ENCODE data around the gene MEX3C. TPM values are rescaled to one million over a fixed set of nuclear protein-coding genes. Genes with fewer than 3 reads are reported as not detected.
A peak's percentile ranks its signal among the peaks of the same experiment; 100 is the strongest.

MEX3C gene
- total RNA-seq = 10 to 100 TPM; 46.0 to 46.9 TPM

- Mint-ChIP-seq H3K27me3 (no peaks in the 10 kb centered on the region), H3K4me1 (peaks cover 15% of the 10 kb centered on the region), H3K4me3 (peak within 1 kb of the TSS; percentile 91), H3K9me3 (no peaks in the 10 kb centered on the region), H3K27ac (peak within 1 kb of the TSS; percentile 95), H3K36me3 (ENCODE audit: low read depth) (peaks cover 42% of the 10 kb centered on the region)
- ATAC-seq (replicated peaks) = peak; percentile 88
Observed at GRCh38 chr18:51197661-51198424, at the start of gene MEX3C. TSS of gene MEX3C (minus strand) at chr18:51197681. CDS start at chr18:51197320, 361 bp downstream.

GRCh38 chr18:51241226-51241625, 43.7 kb upstream of the MEX3C start:
- Mint-ChIP-seq H3K36me3 (ENCODE audit: low read depth) (no peaks in the 10 kb centered on the region), H3K4me3 (no peak overlapping the region), H3K4me1 (no peaks in the 10 kb centered on the region), H3K9me3 (no peaks in the 10 kb centered on the region), H3K27me3 (peaks cover 3% of the 10 kb centered on the region), H3K27ac (no peak overlapping the region)
- no peak for ATAC-seq (replicated peaks)

GRCh38 chr18:51236225-51236624, 38.7 kb upstream of the MEX3C start:
- Mint-ChIP-seq H3K27me3 (peaks cover 15% of the 10 kb centered on the region), H3K27ac (peak overlapping the region; percentile 42), H3K9me3 (no peaks in the 10 kb centered on the region), H3K36me3 (ENCODE audit: low read depth) (no peaks in the 10 kb centered on the region), H3K4me1 (peaks cover 10% of the 10 kb centered on the region), H3K4me3 (no peak overlapping the region)
- peak; percentile 62 for ATAC-seq (replicated peaks)

GRCh38 chr18:51235009-51235789, 37.7 kb upstream of the MEX3C start:
- H3K36me3 Mint-ChIP-seq (ENCODE audit: low read depth) = no peaks in the 10 kb centered on the region
- H3K27ac Mint-ChIP-seq = peak overlapping the region; percentile 42
- H3K27me3 Mint-ChIP-seq = peaks cover 15% of the 10 kb centered on the region
- peak; percentile 96 for ATAC-seq (replicated peaks)
- peak overlapping the region; percentile 14 for H3K4me3 Mint-ChIP-seq
- peaks cover 10% of the 10 kb centered on the region for H3K4me1 Mint-ChIP-seq
- H3K9me3 Mint-ChIP-seq = no peaks in the 10 kb centered on the region

DNA sequence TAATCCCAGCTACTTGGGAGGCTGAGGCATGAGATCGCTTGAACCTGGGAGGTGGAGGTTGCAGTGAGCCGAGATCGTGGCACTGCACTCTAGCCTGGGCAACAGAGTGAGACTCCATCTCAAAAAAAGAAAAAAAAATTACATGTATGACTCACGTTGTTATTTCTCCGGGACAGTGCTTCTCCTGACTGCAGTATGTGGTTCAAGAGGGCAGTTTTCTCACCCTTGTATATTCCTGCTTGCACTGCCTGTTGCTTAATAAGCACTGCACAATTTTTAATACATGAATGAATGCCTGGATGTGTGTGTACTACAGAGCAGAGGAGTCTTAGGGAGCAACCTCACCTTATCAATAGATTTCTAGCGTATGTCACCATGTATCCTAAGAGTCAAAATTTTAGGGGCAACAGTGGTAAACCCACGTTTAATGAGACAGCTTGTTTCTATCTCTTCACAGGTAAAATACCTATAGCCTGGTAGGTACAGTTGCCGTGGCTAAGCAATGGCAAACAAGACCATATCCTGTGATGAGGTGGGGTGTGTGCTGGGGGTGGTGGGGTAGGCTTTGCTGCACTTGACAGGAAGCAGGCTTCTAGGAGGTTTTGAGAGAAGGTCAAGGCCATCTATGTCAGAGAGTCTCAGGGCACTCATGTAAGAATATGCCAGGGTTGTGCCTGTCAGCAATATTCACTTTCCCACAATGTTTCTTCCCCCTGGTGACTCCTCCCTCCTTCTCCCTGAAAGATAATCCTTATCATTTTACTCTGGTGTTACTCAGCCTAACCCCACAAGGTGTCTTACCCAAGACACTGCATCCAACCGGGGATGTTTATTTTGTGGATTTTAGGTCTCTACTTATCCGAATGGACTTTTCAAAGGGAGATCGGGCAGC, 36.9 kb upstream of the MEX3C start:
- no peak for ATAC-seq (replicated peaks)
- H3K4me3 Mint-ChIP-seq = peak overlapping the region; percentile 14
- peak overlapping the region; percentile 42 for H3K27ac Mint-ChIP-seq
- H3K4me1 Mint-ChIP-seq = peaks cover 10% of the 10 kb centered on the region
- H3K36me3 Mint-ChIP-seq (ENCODE audit: low read depth) = no peaks in the 10 kb centered on the region
- H3K27me3 Mint-ChIP-seq = peaks cover 15% of the 10 kb centered on the region
- H3K9me3 Mint-ChIP-seq = no peaks in the 10 kb centered on the region

GRCh38 chr18:51229328-51229727, 31.8 kb upstream of the MEX3C start:
- H3K36me3 Mint-ChIP-seq (ENCODE audit: low read depth) = no peaks in the 10 kb centered on the region
- peak; percentile 44 for ATAC-seq (replicated peaks)
- H3K4me3 Mint-ChIP-seq = no peak overlapping the region
- no peak overlapping the region for H3K27ac Mint-ChIP-seq
- H3K9me3 Mint-ChIP-seq = no peaks in the 10 kb centered on the region
- peaks cover 9% of the 10 kb centered on the region for H3K27me3 Mint-ChIP-seq
- H3K4me1 Mint-ChIP-seq = no peaks in the 10 kb centered on the region

DNA sequence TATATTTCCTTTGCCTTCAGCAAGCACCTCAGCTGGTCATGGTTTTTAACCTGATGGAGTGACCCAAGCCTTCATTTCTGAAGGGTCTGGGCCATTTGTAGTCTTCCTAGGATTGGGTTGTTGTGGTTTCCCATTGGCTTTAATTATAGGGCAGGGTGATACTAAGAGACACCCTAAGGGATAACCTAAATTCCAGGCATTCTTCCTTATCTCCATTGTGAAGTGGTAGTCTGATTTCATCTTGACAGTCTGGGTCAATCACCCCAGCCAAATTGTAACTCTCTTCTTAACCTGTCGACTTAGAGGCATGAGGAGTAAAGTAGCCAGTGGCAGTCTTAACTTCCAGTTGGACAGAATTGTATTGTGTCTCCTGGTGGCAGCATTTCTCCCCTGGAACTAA, 30.2 kb upstream of the MEX3C start:
- no peak overlapping the region for H3K4me3 Mint-ChIP-seq
- no peaks in the 10 kb centered on the region for H3K9me3 Mint-ChIP-seq
- H3K4me1 Mint-ChIP-seq = no peaks in the 10 kb centered on the region
- no peak for ATAC-seq (replicated peaks)
- H3K27ac Mint-ChIP-seq = no peak overlapping the region
- H3K27me3 Mint-ChIP-seq = peaks cover 6% of the 10 kb centered on the region
- H3K36me3 Mint-ChIP-seq (ENCODE audit: low read depth) = no peaks in the 10 kb centered on the region

DNA sequence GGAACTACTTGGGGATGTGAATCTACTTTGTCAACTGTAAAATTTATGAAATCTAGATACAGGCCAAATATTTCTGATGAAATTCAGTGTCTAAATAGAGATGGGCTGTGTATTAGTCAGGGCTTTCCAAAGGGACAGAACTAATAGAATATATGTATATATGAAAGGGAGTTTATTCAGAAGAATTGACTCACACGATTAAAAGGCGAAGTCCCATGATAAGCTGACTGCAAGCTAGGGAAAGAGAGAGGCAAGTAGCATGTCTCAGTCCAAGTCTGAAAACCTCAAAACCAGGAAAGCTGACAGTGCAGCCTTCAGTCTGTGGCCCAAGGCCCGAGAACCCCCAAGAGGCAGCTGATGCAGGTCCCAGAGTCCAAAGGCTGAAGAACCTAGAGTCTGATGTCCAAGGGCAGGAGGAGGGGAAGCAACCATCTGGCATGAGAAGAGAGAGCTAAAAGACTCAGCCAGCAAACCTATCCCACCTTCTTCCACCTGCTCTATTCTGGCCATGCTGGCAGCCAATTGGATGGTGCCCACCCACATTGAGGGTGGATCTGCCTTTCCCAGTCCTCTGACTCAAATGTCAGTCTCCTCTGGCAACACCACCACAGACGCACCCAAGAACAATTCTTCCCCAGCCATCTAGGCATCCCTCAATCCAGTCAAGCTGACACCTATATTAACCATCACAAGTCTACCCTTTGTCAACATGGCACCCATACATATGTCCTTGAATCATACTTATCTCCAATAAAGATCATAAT, 29.3 kb upstream of the MEX3C start:
- Mint-ChIP-seq H3K9me3 (no peaks in the 10 kb centered on the region), H3K4me3 (no peak overlapping the region), H3K27me3 (peaks cover 1% of the 10 kb centered on the region), H3K36me3 (ENCODE audit: low read depth) (no peaks in the 10 kb centered on the region), H3K27ac (no peak overlapping the region), H3K4me1 (no peaks in the 10 kb centered on the region)
- ATAC-seq (replicated peaks) = no peak

GRCh38 chr18:51226068-51226467, 28.6 kb upstream of the MEX3C start:
- no peak overlapping the region for H3K27ac Mint-ChIP-seq
- no peak for ATAC-seq (replicated peaks)
- no peaks in the 10 kb centered on the region for H3K36me3 Mint-ChIP-seq (ENCODE audit: low read depth)
- H3K27me3 Mint-ChIP-seq = peaks cover 4% of the 10 kb centered on the region
- no peaks in the 10 kb centered on the region for H3K4me1 Mint-ChIP-seq
- H3K4me3 Mint-ChIP-seq = no peak overlapping the region
- no peaks in the 10 kb centered on the region for H3K9me3 Mint-ChIP-seq

GRCh38 chr18:51212606-51213005, 15.1 kb upstream of the MEX3C start:
- H3K4me3 Mint-ChIP-seq = no peak overlapping the region
- H3K4me1 Mint-ChIP-seq = peaks cover 12% of the 10 kb centered on the region
- no peaks in the 10 kb centered on the region for H3K9me3 Mint-ChIP-seq
- no peaks in the 10 kb centered on the region for H3K27me3 Mint-ChIP-seq
- H3K27ac Mint-ChIP-seq = no peak overlapping the region
- no peak for ATAC-seq (replicated peaks)
- no peaks in the 10 kb centered on the region for H3K36me3 Mint-ChIP-seq (ENCODE audit: low read depth)

GRCh38 chr18:51211552-51211951, 14.1 kb upstream of the MEX3C start:
- H3K27me3 Mint-ChIP-seq = no peaks in the 10 kb centered on the region
- no peaks in the 10 kb centered on the region for H3K36me3 Mint-ChIP-seq (ENCODE audit: low read depth)
- peak overlapping the region; percentile 1 for H3K4me3 Mint-ChIP-seq
- peak; percentile 94 for ATAC-seq (replicated peaks)
- no peaks in the 10 kb centered on the region for H3K9me3 Mint-ChIP-seq
- peaks cover 12% of the 10 kb centered on the region for H3K4me1 Mint-ChIP-seq
- peak overlapping the region; percentile 35 for H3K27ac Mint-ChIP-seq

DNA sequence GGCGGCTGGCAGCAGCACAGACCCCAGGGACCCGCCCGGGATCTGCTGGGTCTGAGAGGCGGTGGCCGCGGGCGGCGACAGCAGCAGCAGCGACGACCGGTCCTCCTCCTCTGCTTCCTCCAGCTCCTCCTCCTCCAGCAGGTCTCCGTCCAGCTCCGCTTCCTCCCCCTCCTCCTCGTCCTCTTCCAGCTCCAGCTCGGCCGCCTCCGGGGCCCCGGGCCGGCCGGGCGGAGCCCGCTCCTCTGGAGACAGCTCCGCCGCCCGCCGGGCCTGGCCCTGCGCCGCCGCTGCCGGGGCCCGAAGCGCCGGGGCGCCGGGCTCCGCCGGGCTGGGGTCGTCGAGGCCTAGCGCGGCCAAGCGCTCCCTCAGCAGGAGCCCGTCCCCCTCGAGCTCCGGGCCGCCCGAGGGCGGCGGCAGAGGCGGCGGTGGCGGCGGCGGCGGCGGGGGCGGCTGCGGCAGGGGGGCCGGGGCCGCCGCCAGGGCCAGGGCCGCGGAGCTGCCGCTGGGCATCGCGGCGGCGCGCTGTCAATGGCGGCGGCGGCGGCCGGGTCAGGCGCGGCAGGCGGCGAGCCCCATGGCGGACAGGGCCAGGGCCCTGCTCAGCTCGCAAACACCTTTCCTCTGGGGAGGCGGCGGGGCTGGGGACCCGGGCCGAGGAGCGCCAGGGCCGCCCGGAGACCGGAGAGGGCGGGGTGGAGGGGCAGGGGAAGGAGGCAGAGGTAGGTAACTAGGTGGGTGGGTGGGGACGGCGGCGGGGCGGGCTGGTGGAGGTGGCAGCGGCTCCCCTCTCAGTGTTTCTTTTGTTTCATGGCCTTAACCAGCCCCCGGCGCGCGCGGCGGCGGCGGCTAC, 445 bp downstream of the MEX3C start:
- Mint-ChIP-seq H3K4me1 (peaks cover 22% of the 10 kb centered on the region), H3K27me3 (no peaks in the 10 kb centered on the region), H3K36me3 (ENCODE audit: low read depth) (peaks cover 42% of the 10 kb centered on the region), H3K27ac (peak overlapping the region; percentile 95), H3K4me3 (peak overlapping the region; percentile 91), H3K9me3 (no peaks in the 10 kb centered on the region)
- ATAC-seq (replicated peaks) = peak; percentile 22
